ENCODE measurements around the gene KLHL40.

Gene KLHL40

DNA sequence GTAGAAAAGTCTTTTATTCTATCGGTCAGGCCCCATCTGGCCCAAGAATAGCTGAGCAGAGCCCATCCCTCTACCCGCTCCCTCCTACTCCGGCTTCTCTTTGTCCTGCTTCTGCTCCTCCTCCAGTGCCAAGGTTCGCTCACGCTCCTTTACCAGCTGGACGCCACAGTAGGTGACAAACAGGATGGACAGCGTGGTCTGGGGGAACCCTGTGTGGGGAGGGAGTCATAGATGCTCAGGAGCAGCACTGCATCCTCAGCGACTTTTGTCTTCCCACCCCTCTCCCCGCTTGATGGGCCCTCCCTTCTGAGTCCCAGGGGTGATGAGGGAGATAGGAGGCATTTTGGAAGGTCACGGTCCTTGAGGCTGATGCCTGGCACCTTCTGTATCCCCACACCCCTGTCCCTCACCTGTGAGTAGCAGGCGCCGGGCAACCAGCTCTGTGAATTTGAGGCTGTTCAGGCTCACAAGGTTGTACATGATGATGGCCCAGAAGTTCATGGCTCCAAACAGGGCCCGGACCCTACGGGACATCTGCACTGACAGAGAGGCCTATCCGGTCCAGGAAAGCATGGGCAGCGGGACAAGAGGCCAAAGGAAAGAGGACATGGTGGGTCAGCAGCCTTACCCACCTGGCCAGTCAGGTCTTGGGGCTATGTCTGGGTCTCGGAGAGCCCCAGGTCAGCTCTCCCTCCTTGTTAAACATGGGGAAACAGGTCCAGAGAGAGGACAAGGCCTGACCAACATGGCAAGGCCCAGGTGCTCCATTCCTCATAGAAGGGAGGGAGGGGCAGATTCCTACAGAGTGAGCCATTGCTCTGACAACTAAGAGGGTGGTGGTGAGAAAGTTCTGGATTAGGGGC lies 7.6 kb downstream of the KLHL40 start:
- DNase-seq = no peak
- Histone ChIP-seq H3K4me3 (ENCODE audit: low read depth, low read length) (no peak overlapping the region), H3K9me3 (no peaks in the 10 kb centered on the region), H3K27me3 (no peaks in the 10 kb centered on the region), H3K36me3 (no peaks in the 10 kb centered on the region), H3K4me1 (no peaks in the 10 kb centered on the region)
- TF ChIP-seq, protein P1, sequence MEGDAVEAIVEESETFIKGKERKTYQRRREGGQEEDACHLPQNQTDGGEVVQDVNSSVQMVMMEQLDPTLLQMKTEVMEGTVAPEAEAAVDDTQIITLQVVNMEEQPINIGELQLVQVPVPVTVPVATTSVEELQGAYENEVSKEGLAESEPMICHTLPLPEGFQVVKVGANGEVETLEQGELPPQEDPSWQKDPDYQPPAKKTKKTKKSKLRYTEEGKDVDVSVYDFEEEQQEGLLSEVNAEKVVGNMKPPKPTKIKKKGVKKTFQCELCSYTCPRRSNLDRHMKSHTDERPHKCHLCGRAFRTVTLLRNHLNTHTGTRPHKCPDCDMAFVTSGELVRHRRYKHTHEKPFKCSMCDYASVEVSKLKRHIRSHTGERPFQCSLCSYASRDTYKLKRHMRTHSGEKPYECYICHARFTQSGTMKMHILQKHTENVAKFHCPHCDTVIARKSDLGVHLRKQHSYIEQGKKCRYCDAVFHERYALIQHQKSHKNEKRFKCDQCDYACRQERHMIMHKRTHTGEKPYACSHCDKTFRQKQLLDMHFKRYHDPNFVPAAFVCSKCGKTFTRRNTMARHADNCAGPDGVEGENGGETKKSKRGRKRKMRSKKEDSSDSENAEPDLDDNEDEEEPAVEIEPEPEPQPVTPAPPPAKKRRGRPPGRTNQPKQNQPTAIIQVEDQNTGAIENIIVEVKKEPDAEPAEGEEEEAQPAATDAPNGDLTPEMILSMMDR (IDR thresholded peaks at IDR 0.05; ENCODE audit: low read depth, low read length) = no peak

DNA sequence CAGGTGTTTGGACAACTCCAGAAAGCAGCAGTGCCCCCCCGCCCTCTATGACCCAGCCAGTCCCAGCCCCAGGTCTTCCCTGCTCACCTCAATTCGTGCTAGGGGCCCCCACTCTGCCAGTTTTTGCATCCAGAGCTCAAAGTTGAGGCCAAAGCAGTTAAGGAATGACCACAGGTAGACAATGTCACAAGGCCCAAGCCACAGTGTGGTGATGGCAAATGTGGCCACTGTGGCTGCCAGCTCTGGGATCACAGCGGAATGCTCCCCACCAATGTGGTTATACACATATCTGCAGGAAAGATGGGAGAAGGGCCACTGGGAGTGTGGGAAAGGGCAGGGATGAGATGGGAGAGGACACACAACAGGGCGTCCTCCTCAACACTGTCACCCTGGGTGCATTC lies 8.2 kb downstream of the KLHL40 start:
- no peak overlapping the region for H3K4me3 ChIP-seq (ENCODE audit: low read depth, low read length)
- no peaks in the 10 kb centered on the region for H3K4me1 ChIP-seq
- no peak for DNase-seq
- H3K27me3 ChIP-seq = no peaks in the 10 kb centered on the region
- TF ChIP-seq, protein P1 (IDR thresholded peaks at IDR 0.05; ENCODE audit: low read depth, low read length) = no peak
- no peaks in the 10 kb centered on the region for H3K36me3 ChIP-seq
- H3K9me3 ChIP-seq = no peaks in the 10 kb centered on the region

DNA sequence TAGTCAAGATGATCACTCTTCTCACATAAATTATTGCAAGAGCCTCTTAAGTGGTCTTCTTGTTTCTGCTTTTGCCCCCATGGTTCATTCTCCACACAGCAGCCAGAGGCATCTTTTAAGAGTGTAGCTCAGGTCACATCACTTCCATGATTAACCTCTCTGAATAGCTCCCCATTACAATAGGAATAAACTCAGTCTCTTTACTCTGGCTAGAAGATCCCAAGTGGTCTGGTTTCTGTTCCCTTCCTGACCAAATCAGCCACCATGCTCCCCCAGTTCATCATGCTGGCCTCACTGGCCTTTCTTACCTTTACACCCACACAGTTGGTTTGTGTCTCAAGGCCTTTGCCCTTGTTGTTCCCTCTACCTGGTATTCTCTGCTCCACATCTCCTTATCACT lies 9.0 kb downstream of the KLHL40 start:
- Histone ChIP-seq H3K27me3 (no peaks in the 10 kb centered on the region), H3K4me1 (no peaks in the 10 kb centered on the region), H3K36me3 (no peaks in the 10 kb centered on the region), H3K4me3 (ENCODE audit: low read depth, low read length) (no peak overlapping the region), H3K9me3 (no peaks in the 10 kb centered on the region)
- no peak for DNase-seq
- TF ChIP-seq, protein P1 (IDR thresholded peaks at IDR 0.05; ENCODE audit: low read depth, low read length) = no peak

DNA sequence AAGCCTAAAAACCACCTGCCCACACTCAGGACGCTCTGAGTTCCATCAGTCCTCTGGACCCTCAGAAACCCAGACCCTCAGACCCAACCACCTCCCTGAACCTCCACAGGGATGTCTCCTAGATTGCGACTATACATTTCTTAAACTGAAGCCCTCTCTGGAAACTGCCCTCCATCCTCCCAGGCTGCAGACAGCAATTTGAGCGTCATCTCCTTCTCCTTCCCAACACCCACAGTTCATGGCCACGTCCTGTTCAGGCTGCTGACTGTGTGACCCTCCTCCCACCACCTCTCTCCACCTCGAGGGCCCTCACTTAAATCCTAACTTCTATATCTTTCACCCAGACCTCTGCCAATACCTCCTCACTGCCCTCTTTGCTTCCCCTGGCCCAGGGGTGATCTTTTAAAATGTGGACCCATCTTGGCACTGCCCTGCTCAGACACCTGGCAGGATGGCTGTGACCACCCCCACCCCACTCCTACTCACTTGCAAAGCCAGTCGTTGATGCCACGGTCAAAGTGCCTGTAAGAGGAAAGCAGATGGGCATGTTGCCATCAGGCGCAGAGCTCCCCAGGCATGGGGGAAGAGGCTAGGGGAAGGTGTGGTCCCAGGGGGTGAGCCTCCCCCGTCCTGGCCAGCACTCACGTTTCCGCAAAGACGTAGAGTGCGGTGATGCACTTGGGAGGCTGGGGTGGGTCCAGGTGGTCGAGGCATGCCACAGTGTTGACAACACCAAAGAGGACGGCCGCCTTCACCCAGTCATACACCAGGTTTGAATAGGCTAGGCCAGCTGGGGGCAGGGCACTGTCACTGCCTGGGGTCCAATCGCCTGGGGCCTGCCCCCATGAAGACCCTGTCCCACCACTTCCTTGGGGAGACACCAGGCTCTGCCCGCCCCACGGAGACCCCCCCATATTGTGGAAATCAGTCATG lies 11.3 kb downstream of the KLHL40 start:
- H3K4me3 ChIP-seq (ENCODE audit: low read depth, low read length) = no peak overlapping the region

DNA sequence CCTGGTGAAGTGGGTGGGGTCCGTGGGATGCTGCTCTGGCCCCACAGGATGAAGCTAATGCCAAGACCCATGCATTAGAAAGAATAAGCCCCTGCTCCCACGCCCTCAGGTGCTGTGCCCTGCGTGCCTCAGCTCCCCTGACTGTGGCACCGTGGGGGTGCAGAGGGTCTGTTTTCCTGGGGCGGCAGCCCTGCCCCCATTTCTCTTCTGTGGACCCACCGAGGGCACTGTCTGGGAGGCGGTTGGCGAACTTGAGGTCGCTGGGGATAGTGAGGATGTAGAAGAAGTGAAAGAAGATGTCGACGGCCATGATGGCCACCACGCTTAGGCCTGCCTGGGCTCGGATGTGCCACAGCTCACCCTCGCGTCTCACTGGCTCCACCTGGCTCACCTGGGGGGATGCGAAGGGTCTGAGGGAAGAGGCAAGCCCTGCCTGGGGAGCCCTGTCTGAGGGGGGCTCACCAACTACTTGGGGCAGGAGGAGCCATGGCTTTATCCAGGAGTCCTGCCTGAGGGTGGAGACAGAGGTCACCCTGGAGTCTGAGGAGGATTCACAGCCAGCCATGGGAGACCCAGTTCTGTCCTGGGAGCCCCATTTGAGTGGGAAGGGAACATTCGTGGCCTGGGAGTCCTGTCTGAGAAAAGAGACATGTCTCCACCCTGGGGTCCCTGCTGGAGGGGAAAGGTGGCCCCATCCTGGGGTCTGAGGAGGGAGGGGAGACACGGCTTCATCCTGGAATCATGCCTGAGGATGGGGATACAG lies 12.1 kb downstream of the KLHL40 start:
- no peaks in the 10 kb centered on the region for H3K9me3 ChIP-seq
- DNase-seq = no peak
- no peaks in the 10 kb centered on the region for H3K27me3 ChIP-seq
- H3K36me3 ChIP-seq = no peaks in the 10 kb centered on the region
- TF ChIP-seq, protein P1 (IDR thresholded peaks at IDR 0.05; ENCODE audit: low read depth, low read length) = no peak
- no peak overlapping the region for H3K4me3 ChIP-seq (ENCODE audit: low read depth, low read length)
- H3K4me1 ChIP-seq = no peaks in the 10 kb centered on the region

More for the DNA sequence above, 11.3 kb downstream of the KLHL40 start:
- Histone ChIP-seq H3K36me3 (no peaks in the 10 kb centered on the region), H3K4me1 (no peaks in the 10 kb centered on the region), H3K9me3 (no peaks in the 10 kb centered on the region), H3K27me3 (no peaks in the 10 kb centered on the region)
- DNase-seq = no peak
- TF ChIP-seq, protein P1 (IDR thresholded peaks at IDR 0.05; ENCODE audit: low read depth, low read length) = no peak
